GM18870 (cell line): ENCODE measurements around the gene SLC37A1.

Experiments
- ATAC-seq: cut with Tn5 transposase; IDR thresholded peaks from one replicate; pipeline ENCODE4 v1.9.1; 2021; ENCODE audit warnings: moderate library complexity; ENCODE audit not compliant: unreplicated experiment

Gene SLC37A1

DNA sequence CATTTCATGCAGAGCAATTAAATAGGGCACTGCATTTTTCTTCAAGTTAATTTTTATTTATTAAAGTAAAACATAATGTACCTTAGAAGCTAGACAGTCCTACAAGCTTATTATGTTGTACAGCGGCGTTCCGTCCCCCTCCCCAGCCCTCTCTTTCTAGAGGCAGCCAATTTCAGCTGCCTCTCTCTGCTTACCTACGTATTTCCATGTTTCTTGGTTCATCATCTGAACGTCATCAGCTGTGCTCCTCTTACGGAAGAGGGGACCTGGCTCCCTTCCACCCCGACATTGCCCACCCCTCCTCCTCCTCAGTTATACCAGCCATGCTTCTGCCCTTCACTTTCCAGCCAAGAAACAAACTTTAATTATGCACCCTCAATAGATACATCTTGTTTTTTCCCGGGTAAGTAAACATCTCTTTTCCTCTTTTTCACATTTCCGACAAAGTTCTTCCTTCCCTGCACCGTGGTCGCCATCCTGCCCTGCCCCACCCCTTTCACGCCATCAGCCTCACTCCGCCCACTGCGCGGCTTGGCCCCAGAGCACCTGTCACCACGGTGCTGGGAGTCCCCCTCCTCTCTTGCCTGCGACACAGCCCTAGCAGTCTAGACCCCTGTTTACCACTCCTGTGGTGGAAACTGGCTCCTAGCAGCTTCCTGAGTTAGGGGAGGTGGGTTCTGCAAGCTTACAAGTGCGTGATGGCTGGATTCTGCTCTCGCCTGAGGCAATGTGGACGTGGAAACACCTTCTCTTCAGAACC, 57.9 kb downstream of the SLC37A1 start:
- no peak for ATAC-seq

DNA sequence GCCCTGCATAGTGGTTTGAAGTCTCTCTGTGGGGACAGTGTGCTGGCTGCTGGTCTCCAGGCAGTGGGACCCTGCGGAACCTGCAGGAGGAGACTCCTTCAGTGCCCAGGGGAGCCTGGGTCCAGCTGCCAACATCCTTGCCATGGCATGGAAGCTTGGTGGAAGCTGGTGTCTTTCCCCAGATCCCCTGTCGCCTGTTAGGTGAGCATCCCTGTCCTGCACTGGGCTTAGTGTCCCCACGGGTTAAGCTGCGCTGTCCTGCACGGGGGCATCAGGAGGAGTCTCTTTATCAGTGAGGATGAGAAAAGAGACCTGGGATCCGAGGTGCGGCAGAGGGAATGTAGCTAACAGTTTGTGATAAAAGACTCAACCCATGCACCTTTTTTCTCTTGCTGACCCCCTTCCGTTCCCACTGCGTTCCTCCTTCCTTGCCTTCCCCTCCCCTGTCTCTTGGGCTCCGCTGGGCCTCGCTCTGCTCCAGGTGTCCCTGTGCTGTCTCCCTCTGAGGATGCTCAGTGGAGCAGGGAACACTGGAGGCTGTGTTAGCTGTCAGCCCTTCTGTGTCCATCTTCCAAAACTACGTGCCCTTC, 59.3 kb downstream of the SLC37A1 start:
- ATAC-seq: no peak

DNA sequence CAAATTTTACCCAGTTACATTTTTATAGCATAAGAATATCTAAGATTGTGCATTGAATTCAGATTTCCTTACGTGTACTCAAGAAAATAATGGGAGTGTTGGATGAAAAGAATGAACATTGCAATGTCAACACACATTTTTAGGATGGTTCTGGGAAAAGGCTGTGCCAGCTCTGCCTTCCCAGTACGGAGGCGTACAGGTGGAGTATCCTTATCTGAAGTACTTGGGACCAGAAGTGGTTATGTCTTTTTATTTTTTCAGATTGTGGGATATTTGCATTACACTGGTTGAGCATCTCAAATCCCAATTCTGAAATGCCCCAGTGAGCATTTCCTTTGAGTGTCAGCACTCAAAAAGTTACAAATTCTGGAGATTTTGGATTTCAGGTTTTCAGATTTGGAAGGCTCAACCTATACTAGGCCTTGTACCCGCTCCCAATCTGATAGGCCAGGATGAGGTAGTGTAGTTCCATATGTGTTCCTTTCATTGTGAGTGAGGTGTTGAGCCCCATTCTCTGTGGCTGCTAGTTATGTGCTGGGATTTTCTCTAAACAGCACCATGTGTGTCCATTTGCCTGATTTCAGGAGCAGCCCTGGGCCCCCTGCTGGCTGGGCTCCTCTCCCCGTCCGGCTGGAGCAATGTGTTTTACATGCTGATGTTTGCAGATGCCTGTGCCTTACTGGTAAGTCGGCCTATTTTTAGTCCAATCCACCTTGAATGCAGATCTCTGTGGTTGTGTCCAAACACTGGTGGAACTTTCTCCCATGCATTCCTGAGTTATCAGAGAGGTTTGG, 60.8 kb downstream of the SLC37A1 start:
- ATAC-seq: no peak

DNA sequence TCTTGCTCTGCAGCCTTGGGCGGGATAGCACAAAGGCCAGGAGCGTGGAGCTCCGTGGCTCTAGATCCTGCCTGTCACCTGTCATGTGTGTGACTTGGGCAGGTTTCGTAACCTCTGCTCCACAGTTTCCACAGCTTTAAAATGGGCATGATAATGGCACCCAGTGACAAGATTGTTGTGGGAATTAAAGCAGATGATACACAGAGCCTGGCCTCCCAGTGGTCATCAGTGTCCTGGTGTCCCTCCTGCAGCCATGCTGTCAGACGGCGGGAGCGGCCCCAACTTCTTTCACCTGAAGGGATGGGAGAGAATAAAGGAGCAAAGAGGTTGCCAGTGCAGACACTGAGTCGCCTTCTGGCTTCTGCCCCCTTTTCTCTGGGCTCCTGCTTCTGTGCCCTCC, 61.5 kb downstream of the SLC37A1 start:
- no peak for ATAC-seq

DNA sequence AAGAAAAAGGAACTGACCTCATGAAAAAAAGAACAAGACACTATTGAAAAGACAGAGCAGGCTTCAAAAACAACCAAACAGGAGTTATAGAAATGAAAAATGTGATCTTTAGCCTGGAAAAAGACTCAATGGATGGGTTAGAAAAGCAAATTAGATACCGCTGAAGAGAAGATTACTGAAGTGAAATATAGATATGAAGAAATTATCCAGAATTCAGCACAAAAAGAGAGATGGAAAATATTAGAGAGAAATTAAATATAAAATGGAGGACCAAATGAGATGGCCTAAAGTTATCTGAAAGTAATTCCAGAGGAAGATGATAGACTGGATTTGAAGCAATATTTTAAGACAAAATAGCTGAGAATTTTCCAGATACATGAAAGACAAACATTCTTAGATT, 63.0 kb downstream of the SLC37A1 start:
- no peak for ATAC-seq

DNA sequence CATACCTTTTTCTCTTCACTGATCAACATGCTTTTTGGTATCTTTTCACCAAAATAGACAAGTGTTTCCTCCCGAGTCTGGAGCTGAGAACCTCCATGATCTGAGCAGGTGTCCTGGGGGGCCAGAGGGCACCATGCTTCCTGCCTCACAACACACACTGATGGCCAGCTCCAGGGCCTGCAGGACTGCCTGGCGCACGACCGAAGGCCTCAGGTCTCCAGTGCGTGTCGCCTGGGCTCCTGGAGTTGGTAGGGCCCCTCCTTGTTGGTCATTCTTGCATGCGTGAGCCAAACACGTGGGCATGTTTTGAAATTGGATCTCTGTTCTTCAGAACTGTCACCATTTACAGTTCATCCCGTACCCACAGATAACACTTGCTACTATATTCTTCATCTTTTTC, 64.4 kb downstream of the SLC37A1 start:
- no peak for ATAC-seq

DNA sequence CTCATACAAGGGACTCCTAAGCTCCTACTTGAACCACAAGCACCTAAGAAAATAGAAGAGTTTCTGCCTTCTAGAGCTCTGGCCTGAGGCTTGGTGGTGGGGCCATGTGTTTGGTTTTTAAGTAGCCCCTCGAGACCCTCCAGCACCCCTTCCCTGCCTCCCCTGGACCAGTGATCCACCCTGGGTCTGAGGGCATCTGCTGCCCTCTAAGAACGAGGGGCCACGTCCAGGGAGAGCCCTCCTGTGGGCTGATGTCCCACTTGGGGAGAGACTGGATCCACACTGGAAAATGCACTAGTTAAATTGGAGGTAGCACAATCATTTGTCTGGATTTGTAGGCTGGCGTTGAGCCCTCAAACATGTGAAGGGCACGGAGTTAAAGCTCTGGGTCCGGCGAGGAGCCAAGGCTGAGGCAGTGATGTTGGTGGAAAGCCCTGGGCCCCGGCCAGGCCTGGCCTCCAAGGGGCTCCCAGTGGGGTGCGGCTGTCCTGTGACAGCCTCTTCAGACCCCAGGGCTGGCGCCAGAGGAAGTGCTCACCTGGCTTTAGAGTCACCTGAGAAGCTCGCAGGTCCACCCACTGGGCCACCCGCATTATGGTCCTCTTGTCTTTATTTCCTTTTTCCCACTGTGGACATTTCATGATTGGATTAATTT, 65.2 kb downstream of the SLC37A1 start:
- ATAC-seq: no peak

DNA sequence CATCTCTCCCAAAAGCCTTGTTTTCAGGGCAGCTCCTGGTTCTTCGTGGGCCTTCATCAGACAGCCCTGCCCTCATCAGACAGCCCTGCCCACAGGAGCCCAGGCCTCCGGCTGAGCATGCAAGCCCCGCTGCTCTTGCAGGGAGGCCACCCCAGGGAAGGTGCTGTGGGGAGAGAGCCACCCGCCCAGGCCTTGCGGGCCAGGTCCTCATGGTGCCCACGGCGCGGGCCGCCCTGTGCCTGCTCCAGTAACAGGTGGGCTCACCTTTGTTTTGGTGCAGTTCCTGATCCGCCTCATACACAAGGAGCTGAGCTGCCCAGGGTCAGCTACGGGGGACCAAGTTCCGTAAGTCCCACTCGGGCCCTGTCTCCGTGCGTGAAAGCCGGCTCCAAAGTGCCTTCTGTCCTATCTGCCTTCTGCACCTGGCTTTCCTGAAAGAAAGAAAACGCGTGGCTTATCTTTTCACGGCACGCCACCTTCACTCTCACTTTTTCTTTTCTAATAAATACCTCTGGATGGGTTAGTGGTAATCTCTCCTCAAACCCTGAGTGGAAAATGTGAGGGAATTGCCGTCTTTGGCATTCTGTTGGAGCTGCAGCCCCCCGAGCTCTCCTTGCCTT, 65.9 kb downstream of the SLC37A1 start:
- ATAC-seq: no peak

DNA sequence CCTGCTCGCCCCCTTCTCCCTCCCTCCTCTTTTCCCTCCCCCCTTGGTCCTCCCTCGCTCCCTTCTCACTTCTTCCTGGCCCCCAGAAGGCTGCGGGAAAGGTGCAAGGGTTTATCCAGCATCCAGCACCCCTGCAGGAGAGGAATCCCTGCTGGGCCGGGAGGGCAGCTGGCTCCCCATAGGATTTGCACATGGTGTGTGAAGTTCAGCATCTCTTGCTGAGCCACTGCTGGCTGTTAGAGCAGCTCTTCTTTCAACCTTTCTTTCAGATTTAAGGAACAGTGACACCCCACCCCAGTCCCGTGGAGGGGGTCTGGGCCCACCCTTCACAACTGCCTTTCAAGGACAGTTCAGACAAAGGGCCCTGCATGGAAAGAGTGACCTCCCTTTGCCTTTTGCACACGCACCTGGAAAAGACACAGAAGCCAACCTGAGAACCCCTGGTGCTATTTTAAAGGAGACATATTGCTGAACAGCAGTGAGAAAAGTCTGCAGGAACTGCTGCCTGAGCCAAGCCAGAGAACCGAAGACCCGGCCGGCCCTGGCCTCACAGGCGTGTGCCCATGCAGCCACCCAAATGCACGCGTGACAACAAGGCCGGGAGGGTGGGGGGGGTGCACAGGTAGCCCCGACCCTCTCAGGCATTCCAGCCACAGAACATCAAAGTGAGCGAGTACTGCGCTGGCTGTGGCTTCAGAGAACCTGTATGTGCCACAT, 66.6 kb downstream of the SLC37A1 start:
- ATAC-seq: no peak

DNA sequence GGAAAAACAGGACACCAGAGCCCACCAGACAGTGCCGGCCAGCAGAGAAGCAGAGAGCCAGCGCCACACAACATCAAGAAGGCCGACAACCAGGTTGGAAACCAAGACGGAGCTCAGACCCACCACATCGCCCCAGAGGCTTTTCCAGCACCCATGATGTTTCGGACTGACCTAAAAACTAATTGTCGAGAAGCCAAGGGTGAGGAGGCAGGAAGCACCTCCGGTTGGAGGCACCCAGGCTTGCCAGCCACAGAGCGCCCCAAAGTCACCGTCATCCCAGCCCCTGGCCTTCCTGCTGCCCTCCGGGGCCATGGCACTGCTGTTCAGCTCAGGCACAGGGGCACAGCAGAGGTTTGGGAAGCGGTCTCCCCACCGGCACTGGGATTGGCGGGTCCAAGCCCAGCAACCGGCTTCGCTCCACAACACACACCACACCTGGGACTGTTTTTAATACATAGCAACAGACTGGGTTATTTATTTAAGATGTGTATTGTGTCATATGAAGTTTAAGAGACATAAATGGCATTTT, 67.2 kb downstream of the SLC37A1 start:
- ATAC-seq: no peak

DNA sequence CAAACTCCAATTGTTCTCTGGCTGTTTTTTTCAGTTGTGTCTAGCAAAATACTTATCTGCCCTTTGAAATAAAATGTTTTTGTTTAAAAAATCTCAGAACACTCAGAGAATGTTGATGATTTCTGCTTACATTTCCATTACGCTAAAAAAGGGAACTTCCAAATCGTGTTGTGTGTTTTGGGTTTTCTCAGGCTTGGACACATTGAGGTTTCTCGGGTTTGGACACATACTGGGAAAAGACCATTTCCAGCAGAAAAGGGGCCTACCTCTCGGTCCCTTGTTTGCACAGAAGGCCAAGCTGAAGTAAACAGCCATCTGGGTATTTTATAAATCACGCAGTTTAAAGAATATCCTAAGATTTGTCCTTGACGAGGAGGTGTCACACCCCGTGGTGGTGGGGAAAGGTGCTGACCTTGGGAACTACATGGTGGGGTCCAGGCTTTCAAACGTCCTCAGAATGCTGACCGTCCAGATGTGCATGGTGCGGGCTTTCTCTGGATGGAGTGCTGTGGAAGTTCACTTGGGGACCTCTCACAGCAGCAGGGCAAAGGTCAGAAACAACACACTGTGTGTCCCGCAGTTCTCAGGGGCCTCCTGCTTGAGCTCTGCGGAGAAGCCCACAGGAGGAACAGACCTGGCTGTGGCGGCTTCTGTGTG, 67.8 kb downstream of the SLC37A1 start:
- no peak for ATAC-seq

DNA sequence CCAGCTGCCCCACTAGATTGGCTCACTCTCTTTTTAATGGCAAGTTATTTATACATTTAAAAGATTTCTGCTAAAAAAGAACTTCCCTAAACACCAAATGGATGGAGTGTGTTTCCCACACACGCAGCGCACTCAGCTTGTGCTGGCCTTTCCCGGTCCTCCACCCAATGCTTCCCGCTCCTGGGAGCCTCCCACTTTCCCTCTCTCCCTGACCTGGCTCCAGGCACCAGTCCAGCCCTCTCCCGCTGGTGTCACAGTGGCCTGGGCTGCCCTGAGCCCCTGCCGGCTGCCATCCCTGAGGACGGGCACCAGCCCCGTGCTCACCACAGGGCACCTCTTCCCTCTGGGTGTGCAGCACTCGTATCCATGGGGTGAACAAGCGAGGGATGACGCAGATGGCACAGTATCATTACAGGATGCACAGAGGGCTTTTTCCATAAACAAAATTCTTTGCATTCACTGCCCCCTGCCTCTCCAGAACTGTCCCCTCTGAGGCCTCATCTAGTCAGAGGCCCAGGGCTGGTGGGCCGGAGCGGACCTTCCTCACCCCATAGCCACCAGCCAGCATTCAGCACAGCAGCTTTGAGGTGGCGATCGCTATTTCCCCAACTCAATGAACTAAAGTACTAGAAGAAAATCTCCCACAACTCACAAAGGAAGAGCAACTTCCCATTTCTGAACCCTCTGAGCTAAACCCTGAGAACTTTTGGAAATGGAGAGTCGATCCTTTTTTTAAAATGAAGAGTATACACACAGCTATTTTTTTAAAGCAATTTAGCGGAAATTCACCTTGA, 68.5 kb downstream of the SLC37A1 start:
- ATAC-seq: no peak

DNA sequence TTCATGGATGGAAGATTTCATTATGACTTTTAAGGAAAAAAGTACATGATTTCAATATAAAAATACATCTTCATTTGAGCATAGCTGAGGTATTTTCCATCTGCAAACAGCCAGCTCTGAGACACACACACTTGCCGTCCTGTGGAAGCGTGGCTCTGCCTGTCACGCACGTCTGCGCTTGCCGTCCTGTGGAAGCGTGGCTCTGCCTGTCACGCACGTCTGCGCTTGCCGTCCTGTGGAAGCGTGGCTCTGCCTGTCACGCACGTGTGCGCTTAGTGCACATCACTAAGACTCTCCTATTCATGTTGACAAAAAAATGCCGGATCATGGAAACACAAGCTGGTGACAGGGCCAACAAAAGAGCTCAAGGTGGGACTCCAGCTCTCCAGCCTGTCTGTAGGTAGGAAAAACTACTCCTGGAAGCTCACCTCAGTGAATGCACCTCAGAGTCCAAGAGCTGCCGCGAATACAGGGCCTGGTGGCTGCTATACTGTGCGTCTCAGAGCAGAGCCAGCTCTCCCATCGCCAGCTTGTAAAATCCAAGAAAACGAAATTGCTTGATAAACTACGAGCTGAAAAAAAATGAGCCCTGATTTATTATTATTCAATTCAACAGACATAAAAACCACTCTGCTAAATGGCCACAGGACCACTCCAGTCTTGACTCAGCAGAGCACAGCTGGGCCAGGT, 69.3 kb downstream of the SLC37A1 start:
- ATAC-seq: no peak

DNA sequence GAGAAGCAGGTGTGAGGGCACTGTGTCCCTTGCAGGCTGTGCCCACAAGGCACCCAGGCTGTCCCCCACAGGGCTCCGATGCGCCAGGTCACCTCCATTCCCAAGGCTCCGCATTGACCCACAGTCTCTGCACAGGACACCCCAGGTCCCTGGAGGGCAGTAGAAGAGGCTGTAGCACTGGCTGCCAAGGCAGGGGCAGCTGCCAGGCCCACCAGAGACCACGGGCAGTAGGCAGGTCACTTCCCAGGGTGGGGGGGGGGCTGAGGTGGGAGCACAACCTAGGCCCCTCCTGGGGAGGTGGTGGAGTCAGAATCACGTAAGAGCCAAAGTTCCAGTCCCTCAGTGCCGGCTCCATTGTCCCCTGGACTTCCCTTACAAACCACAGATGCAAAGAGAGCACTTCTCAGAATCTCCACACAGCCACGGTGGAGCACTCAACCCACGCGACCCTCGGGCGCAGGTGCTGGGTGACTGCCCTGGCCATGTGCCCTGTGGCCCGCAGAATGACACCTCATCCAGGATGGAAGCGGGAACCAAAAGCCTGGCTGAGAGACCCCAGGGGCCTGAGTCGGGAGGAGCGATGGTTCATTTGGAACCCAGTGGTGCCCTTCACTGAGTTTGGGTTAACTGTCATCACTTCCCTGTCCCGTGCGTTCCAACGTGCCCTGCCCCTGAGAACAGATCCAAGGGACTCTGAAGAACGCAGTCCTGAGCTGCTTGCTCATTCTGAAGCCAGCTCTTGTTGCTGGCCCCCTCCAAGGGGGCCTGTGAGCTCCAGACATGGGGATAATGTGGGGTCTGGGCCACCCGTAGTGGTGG, 70.0 kb downstream of the SLC37A1 start:
- ATAC-seq: no peak

DNA sequence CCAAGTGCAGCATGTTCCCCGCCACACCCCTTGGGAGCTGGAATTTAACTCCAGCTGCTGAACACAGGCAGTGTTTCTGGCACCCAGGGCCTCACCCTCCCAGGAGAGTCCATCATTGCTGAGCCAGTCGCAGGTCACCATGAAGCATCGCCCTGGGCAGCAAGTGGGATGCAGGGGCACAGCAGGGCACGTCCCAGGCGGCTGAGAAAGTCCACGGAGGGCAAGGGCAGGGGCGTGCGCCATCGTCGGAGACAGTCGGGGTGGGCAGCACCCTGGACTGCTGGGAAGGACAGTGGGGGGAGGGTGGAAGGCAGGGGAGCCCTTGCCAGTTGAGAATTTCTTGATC, 70.6 kb downstream of the SLC37A1 start:
- no peak for ATAC-seq

DNA sequence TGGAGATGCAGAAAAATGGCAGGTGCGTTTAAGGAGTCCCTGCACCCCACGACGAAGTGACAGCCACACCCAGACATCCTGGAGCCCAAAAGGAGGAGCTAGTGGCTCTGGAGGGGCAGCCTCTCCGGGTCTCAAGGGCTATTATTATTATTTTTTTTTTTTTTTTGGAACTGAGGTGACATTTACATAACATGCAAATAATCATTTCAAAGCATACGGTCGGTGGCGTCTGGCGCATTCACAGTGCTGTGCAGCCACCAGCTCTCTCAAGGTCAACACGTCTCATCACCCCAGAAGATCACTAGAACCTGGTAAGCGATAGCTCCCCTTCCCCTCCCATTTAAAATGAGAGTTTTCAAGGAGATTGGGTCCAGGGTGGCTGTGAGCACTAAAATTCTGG, 72.2 kb downstream of the SLC37A1 start:
- no peak for ATAC-seq

DNA sequence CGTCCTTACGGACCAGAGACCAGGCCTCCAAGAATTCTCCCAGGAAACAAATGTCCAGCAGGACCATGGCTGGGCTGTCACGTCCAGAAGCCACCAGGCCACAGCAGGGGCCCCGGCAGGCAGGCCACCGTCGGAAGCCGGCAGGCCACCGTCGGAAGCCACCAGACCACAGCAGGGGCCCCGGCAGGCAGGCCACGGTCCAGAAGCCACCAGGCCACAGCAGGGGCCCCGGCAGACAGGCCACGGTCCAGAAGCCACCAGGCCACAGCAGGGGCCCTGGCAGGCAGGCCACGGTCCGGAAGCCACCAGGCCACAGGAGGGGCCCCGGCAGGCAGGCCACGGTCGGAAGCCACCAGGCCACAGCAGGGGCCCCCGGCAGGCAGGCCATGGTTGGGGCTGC, 72.8 kb downstream of the SLC37A1 start:
- no peak for ATAC-seq

DNA sequence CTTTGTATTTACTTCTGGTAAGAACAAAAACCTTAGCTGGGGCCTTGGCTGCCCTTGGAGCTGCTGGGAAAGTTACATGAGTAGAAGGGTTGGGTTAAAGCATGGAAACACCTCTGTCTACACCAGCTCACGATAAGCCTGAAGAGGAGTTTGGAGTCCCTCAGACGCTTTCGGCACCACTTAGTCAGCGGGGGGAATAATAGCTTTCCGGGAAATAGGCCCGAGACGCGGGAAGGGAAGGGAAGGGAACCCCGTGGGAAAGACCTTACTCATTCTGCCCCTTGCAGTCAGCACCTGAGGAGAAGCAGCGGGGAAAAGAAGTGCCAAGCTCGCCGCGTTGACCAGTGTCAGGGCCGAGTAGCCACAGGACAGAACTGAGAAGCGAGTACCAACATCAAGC, 73.4 kb downstream of the SLC37A1 start:
- no peak for ATAC-seq
